ENCODE data around the gene MAP3K7.

The MAP3K7 gene

GRCh38 chr6:90530882-90531281 is 56.0 kb downstream of the MAP3K7 start:
- no peak for DNase-seq (ENCODE audit: low read depth)

GRCh38 chr6:90525421-90525820 is 61.5 kb downstream of the MAP3K7 start:
- no peak for DNase-seq (ENCODE audit: low read depth)

- no peak for DNase-seq (ENCODE audit: low read depth)
Observed at GRCh38 chr6:90523779-90524310, 63.0 kb downstream of the MAP3K7 start.

- no peak for DNase-seq (ENCODE audit: low read depth)
Observed at GRCh38 chr6:90521955-90522354, 64.9 kb downstream of the MAP3K7 start.

- DNase-seq (ENCODE audit: low read depth): no peak
Observed at GRCh38 chr6:90516074-90516660, 70.7 kb downstream of the MAP3K7 start.

GRCh38 chr6:90514496-90514895 is 72.4 kb downstream of the MAP3K7 start:
- no peak for DNase-seq (ENCODE audit: low read depth)

GRCh38 chr6:90508753-90509152 is 78.1 kb downstream of the MAP3K7 start:
- DNase-seq (ENCODE audit: low read depth): no peak

- DNase-seq (ENCODE audit: low read depth): no peak
Observed at GRCh38 chr6:90502866-90503407, 83.9 kb downstream of the MAP3K7 start.

- DNase-seq (ENCODE audit: low read depth): no peak
Observed at GRCh38 chr6:90502381-90502780, 84.5 kb downstream of the MAP3K7 start.

- DNase-seq (ENCODE audit: low read depth): no peak
Observed at GRCh38 chr6:90500458-90500857, 86.4 kb downstream of the MAP3K7 start.

- no peak for DNase-seq (ENCODE audit: low read depth)
Observed at GRCh38 chr6:90497411-90497810, 89.5 kb downstream of the MAP3K7 start.

- no peak for DNase-seq (ENCODE audit: low read depth)
Observed at GRCh38 chr6:90496258-90497016, 90.4 kb downstream of the MAP3K7 start.

- no peak for DNase-seq (ENCODE audit: low read depth)
Observed at GRCh38 chr6:90495216-90495817, 91.6 kb downstream of the MAP3K7 start.

- no peak for DNase-seq (ENCODE audit: low read depth)
Observed at GRCh38 chr6:90494067-90494780, 92.6 kb downstream of the MAP3K7 start.

- DNase-seq (ENCODE audit: low read depth): no peak
Observed at GRCh38 chr6:90493332-90493731, 93.5 kb downstream of the MAP3K7 start.

- no peak for DNase-seq (ENCODE audit: low read depth)
Observed at GRCh38 chr6:90492798-90493197, 94.1 kb downstream of the MAP3K7 start.

GRCh38 chr6:90492369-90492768 is 94.5 kb downstream of the MAP3K7 start:
- no peak for DNase-seq (ENCODE audit: low read depth)

GRCh38 chr6:90490030-90490716 is 96.7 kb downstream of the MAP3K7 start:
- DNase-seq (ENCODE audit: low read depth): no peak

- DNase-seq (ENCODE audit: low read depth): no peak
Observed at GRCh38 chr6:90488816-90489215, 98.1 kb downstream of the MAP3K7 start.

- DNase-seq (ENCODE audit: low read depth): no peak
Observed at GRCh38 chr6:90485635-90486277, 101.1 kb downstream of the MAP3K7 start.

GRCh38 chr6:90484903-90485302 is 102.0 kb downstream of the MAP3K7 start:
- DNase-seq (ENCODE audit: low read depth): no peak

Data from fibroblast of gingiva (primary cell).